HepG2 (cell line): ENCODE results near the gene ATPAF2. TPM values are rescaled to one million over a fixed set of nuclear protein-coding genes. Genes with fewer than 3 reads are reported as not detected.
A peak's percentile ranks its signal among the peaks of the same experiment; 100 is the strongest.

Experiments
- FOXP1 ChIP-seq, 2 experiments: fragments of 450-650 bp in 1 of 2; IDR thresholded peaks; 2 replicates each; pipeline ENCODE4 v1.6.1; 2017 to 2018; ENCODE audit warnings: antibody characterized with exemption in 1 of 2
- HNRNPLL ChIP-seq: fragments of 200-400 bp; formaldehyde crosslinking; IDR thresholded peaks from 2 replicates; pipeline ENCODE4 v1.6.1; 2017; ENCODE audit warnings: mild to moderate bottlenecking, low read depth, low read length; ENCODE audit not compliant: poor library complexity, severe bottlenecking
- JDP2 ChIP-seq: sonication (generic); formaldehyde crosslinking; IDR thresholded peaks from 2 replicates; pipeline ENCODE4 v1.8.1; 2022; ENCODE audit warnings: missing genetic modification reagents, borderline replicate concordance
- PLRG1 ChIP-seq: fragments of 450-650 bp; conservative IDR thresholded peaks from 2 replicates; pipeline ENCODE4 v1.6.1; 2016
- RFXAP ChIP-seq: sonication (generic); formaldehyde crosslinking; IDR thresholded peaks from 2 replicates; pipeline ENCODE4 v1.4.0; 2020; ENCODE audit warnings: missing genetic modification reagents, borderline replicate concordance
- SETDB1 ChIP-seq: sonication (generic); formaldehyde crosslinking; IDR thresholded peaks from 2 replicates; pipeline ENCODE4 v1.5.1; 2020; ENCODE audit warnings: missing genetic modification reagents, mild to moderate bottlenecking, borderline replicate concordance
- SMAD3 ChIP-seq: sonication (generic); formaldehyde crosslinking; IDR thresholded peaks from 2 replicates; pipeline ENCODE4 v1.4.0; 2020; ENCODE audit warnings: missing genetic modification reagents
- SNRNP70 ChIP-seq: fragments of 200-400 bp; formaldehyde crosslinking; IDR thresholded peaks from 2 replicates; pipeline ENCODE4 v1.6.1; 2017; ENCODE audit warnings: mild to moderate bottlenecking, low read depth, low read length, moderate library complexity
- TOPORS ChIP-seq: sonication (generic); formaldehyde crosslinking; IDR thresholded peaks from 2 replicates; pipeline ENCODE4 v1.8.0; 2023; ENCODE audit warnings: mild to moderate bottlenecking, missing genetic modification reagents
- USF2 ChIP-seq, 2 experiments: sonication (generic) in 1 of 2; formaldehyde crosslinking in 1 of 2; IDR thresholded peaks; 2 replicates each; pipeline versions ENCODE4 v1.5.1 to v1.6.1; 2011 to 2020; ENCODE audit warnings: borderline replicate concordance in 1 of 2, low read depth in 1 of 2, low read length in 1 of 2, mild to moderate bottlenecking in 1 of 2, missing genetic modification reagents in 1 of 2, moderate library complexity in 1 of 2
- ZNF136 ChIP-seq: sonication (generic); formaldehyde crosslinking; IDR thresholded peaks from 2 replicates; pipeline ENCODE4 v1.8.1; 2022; ENCODE audit warnings: low read depth, mild to moderate bottlenecking, moderate library complexity, missing genetic modification reagents
- ZNF138 ChIP-seq: sonication (generic); formaldehyde crosslinking; IDR thresholded peaks from 2 replicates; pipeline ENCODE4 v1.5.0; 2020; ENCODE audit warnings: mild to moderate bottlenecking, low read depth, missing genetic modification reagents
- ZNF24 ChIP-seq: fragments of 450-650 bp; IDR thresholded peaks from 2 replicates; pipeline ENCODE4 v1.6.1; 2017; ENCODE audit warnings: antibody characterized with exemption, mild to moderate bottlenecking
- ZNF317 ChIP-seq: sonication (generic); formaldehyde crosslinking; IDR thresholded peaks from 2 replicates; pipeline ENCODE4 v1.5.0; 2020; ENCODE audit warnings: mild to moderate bottlenecking, missing genetic modification reagents
- ZNF570 ChIP-seq: sonication (generic); formaldehyde crosslinking; IDR thresholded peaks from 2 replicates; pipeline ENCODE4 v1.4.0; 2020; ENCODE audit warnings: mild to moderate bottlenecking, missing genetic modification reagents, borderline replicate concordance
- polyA plus RNA-seq, 8 experiments: library from polyadenylated mRNA; depleted of rRNA in 3 of 8; stranded (reverse) in 7 of 8; unstranded in 1 of 8; fragments of >200 nt; fragmentation: Illumina TruSeq in 4 of 8; extraction: Trizol in 4 of 8; gene quantifications; 2 replicates each; pipeline versions ENCODE4 v1.2.1 to v1.2.3, GENCODE V29; 2011 to 2016; ENCODE audit warnings: low read depth in 4 of 8, missing spikeins in 1 of 8, mixed read lengths in 1 of 8; ENCODE audit not compliant: insufficient read depth in 1 of 8
- total RNA-seq, 5 experiments: library from RNA; depleted of rRNA; stranded (reverse); fragments of >200 nt; fragmentation: Illumina TruSeq; extraction: Trizol; gene quantifications; 2 replicates each; pipeline ENCODE4 v1.2.3, GENCODE V29; 2016; ENCODE audit warnings: low read depth in 1 of 5
- TF ChIP-seq, protein P1 (sequence below): sonication (generic); formaldehyde crosslinking; IDR thresholded peaks from 2 replicates; pipeline ENCODE4 v1.4.0; 2020; ENCODE audit warnings: mild to moderate bottlenecking, missing genetic modification reagents
- TF ChIP-seq, protein P2 (sequence below): sonication (generic); formaldehyde crosslinking; IDR thresholded peaks from 2 replicates; pipeline ENCODE4 v1.8.0; 2022; ENCODE audit warnings: mild to moderate bottlenecking, missing genetic modification reagents
- TF ChIP-seq, protein P3 (sequence below): sonication (generic); formaldehyde crosslinking; IDR thresholded peaks from 2 replicates; pipeline ENCODE4 v1.4.0; 2020; ENCODE audit warnings: mild to moderate bottlenecking, missing genetic modification reagents
- TF ChIP-seq, protein P4 (sequence below): IDR thresholded peaks from 2 replicates; pipeline ENCODE4 v1.6.1; 2016; ENCODE audit warnings: low read depth

ATPAF2 gene
- total and polyA plus RNA-seq, 2 of the 13 experiments (the other 11 are each of a cell fraction or from before 2014, with no cell fraction given), result 15.0 to 16.5 TPM

DNA sequence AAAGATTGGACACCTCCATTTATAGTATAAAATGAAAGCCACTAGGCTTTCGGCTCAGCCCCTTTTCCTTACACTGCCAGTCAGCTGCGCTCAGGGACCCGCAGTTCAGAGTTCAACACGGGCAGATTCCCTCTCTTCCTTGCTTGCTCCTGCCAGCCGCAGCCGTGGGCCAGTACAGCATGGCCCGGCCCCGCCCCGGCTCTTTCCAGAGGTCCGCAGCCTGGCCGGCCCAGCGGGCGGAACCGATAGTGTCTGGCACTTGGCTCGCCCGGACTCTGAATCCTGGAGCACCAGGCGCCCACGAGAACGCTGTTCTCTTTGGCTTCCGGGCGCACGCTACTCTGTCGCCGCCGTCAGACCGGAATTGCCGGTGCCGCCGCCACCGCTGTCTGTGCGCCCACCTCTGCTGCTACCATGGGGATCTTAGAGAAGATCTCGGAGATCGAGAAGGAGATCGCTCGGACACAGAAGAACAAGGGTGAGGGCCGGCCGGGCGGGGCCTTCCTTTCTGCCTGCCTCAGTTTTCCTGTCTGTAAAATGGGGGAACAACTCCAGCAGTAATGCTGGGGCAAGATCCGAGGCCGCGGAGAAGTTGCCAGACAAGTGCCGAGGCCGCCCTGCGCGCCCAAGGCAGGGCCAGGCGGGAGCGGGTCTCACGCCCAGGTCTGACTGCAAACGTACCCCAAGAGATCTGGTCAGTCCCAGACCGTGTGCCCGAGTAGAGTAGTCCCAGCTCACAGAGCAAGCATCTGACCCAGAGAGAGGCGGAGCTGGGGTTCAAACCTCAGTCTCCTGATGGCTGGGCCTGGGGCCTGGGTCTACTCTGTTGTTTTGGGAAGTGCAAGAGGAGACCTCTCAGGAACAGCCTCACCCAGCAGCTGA is 48.9 kb upstream of the ATPAF2 start, which contains the start of gene DRG2 (continued):
- peak; percentile 93 for TF ChIP-seq RFXAP (CRISPR knock-in tag)
- TF ChIP-seq FOXP1 (IDR thresholded peaks at IDR 0.05), result no peak
- peak; percentile 15; the same call in 1 of the 2 replicates for TF ChIP-seq FOXP1 (CRISPR knock-in tag; IDR thresholded peaks at IDR 0.05)
- TF ChIP-seq SMAD3 (CRISPR knock-in tag), result peak; percentile 98
- TF ChIP-seq PLRG1, result no peak
- TF ChIP-seq SETDB1, result no peak
- TF ChIP-seq, protein P1, sequence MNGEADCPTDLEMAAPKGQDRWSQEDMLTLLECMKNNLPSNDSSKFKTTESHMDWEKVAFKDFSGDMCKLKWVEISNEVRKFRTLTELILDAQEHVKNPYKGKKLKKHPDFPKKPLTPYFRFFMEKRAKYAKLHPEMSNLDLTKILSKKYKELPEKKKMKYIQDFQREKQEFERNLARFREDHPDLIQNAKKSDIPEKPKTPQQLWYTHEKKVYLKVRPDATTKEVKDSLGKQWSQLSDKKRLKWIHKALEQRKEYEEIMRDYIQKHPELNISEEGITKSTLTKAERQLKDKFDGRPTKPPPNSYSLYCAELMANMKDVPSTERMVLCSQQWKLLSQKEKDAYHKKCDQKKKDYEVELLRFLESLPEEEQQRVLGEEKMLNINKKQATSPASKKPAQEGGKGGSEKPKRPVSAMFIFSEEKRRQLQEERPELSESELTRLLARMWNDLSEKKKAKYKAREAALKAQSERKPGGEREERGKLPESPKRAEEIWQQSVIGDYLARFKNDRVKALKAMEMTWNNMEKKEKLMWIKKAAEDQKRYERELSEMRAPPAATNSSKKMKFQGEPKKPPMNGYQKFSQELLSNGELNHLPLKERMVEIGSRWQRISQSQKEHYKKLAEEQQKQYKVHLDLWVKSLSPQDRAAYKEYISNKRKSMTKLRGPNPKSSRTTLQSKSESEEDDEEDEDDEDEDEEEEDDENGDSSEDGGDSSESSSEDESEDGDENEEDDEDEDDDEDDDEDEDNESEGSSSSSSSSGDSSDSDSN (CRISPR knock-in tag), result peak; percentile 99
- TF ChIP-seq, protein P2, sequence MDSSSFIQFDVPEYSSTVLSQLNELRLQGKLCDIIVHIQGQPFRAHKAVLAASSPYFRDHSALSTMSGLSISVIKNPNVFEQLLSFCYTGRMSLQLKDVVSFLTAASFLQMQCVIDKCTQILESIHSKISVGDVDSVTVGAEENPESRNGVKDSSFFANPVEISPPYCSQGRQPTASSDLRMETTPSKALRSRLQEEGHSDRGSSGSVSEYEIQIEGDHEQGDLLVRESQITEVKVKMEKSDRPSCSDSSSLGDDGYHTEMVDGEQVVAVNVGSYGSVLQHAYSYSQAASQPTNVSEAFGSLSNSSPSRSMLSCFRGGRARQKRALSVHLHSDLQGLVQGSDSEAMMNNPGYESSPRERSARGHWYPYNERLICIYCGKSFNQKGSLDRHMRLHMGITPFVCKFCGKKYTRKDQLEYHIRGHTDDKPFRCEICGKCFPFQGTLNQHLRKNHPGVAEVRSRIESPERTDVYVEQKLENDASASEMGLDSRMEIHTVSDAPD (CRISPR knock-in tag), result 0 out of 2 replicates have a peak, but pooled peaks have one; percentile 23
- TF ChIP-seq ZNF136 (CRISPR knock-in tag), result peak; percentile 93
- TF ChIP-seq, protein P3, sequence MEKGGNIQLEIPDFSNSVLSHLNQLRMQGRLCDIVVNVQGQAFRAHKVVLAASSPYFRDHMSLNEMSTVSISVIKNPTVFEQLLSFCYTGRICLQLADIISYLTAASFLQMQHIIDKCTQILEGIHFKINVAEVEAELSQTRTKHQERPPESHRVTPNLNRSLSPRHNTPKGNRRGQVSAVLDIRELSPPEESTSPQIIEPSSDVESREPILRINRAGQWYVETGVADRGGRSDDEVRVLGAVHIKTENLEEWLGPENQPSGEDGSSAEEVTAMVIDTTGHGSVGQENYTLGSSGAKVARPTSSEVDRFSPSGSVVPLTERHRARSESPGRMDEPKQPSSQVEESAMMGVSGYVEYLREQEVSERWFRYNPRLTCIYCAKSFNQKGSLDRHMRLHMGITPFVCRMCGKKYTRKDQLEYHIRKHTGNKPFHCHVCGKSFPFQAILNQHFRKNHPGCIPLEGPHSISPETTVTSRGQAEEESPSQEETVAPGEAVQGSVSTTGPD, result 0 out of 2 replicates have a peak, but pooled peaks have one; percentile 16
- peak; percentile 91 for TF ChIP-seq TOPORS (CRISPR knock-in tag)
- no peak for TF ChIP-seq ZNF138 (CRISPR knock-in tag)
- TF ChIP-seq, protein P4, sequence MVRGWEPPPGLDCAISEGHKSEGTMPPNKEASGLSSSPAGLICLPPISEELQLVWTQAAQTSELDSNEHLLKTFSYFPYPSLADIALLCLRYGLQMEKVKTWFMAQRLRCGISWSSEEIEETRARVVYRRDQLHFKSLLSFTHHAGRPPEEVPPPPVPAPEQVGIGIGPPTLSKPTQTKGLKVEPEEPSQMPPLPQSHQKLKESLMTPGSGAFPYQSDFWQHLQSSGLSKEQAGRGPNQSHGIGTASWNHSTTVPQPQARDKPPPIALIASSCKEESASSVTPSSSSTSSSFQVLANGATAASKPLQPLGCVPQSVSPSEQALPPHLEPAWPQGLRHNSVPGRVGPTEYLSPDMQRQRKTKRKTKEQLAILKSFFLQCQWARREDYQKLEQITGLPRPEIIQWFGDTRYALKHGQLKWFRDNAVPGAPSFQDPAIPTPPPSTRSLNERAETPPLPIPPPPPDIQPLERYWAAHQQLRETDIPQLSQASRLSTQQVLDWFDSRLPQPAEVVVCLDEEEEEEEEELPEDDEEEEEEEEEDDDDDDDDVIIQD (CRISPR knock-in tag), result 0 out of 2 replicates have a peak, but pooled peaks have one; percentile 32
- TF ChIP-seq ZNF24, result peak; percentile 83
- TF ChIP-seq ZNF317 (CRISPR knock-in tag), result peak; percentile 91
- no peak for TF ChIP-seq JDP2
- no peak for TF ChIP-seq USF2 (IDR thresholded peaks at IDR 0.05; ENCODE audit: low read depth, low read length)
- no peak for TF ChIP-seq USF2 (CRISPR knock-in tag; IDR thresholded peaks at IDR 0.05; ENCODE audit: borderline replicate concordance)
- peak; percentile 94 for TF ChIP-seq HNRNPLL
- no peak for TF ChIP-seq ZNF570 (CRISPR knock-in tag)
- no peak for TF ChIP-seq SNRNP70
